CD14-positive monocyte (primary cell): Measurements from ENCODE around the gene PACC1. TPM values are rescaled to one million over a fixed set of nuclear protein-coding genes. Genes with fewer than 3 reads are reported as not detected.

Experiments used
- DNase-seq, 3 donors: peaks; one replicate each; pipeline ENCODE4 v3.0.0-alpha.2; 2011 to 2022
- H2AFZ ChIP-seq: 2 replicates; pipeline ENCODE4 v1.6.0; 2012; ENCODE audit warnings: mild to moderate bottlenecking, low read depth, low read length, inconsistent platforms; ENCODE audit not compliant: insufficient read depth, poor library complexity, severe bottlenecking
- H3K27ac ChIP-seq, 2 donors: 1 replicate in 1 of 2; 2 replicates in 1 of 2; pipeline ENCODE4 v1.5.1; 2012 to 2013; ENCODE audit warnings: low read length in 2 of 2, control low read depth in 1 of 2, inconsistent platforms in 1 of 2, low read depth in 1 of 2, mild to moderate bottlenecking in 1 of 2
- H3K27me3 ChIP-seq, 2 donors: one replicate each; pipeline versions ENCODE4 v1.6.0 to v1.6.1; 2011 to 2013; ENCODE audit warnings: low read length in 2 of 2; ENCODE audit not compliant: control insufficient read depth in 2 of 2, insufficient read depth in 2 of 2
- H3K36me3 ChIP-seq, 2 donors: replicated peaks in 1 of 2; 1 replicate in 1 of 2; 2 replicates in 1 of 2; pipeline versions ENCODE4 v1.5.1 to v1.6.1; 2012 to 2013; ENCODE audit warnings: low read length in 2 of 2, control low read depth in 1 of 2, inconsistent platforms in 1 of 2, mild to moderate bottlenecking in 1 of 2; ENCODE audit not compliant: insufficient read depth in 2 of 2, control insufficient read depth in 1 of 2
- H3K4me1 ChIP-seq, 2 donors: 1 replicate in 1 of 2; 2 replicates in 1 of 2; pipeline versions ENCODE4 v1.5.1 to v1.6.1; 2012 to 2013; ENCODE audit warnings: low read length in 2 of 2, control low read depth in 1 of 2, inconsistent platforms in 1 of 2, mild to moderate bottlenecking in 1 of 2, moderate library complexity in 1 of 2; ENCODE audit not compliant: insufficient read depth in 2 of 2, control insufficient read depth in 1 of 2
- H3K4me2 ChIP-seq: replicated peaks from 2 replicates; pipeline ENCODE3; 2012; ENCODE audit warnings: low read length, moderate library complexity, mild to moderate bottlenecking; ENCODE audit not compliant: poor library complexity, severe bottlenecking; ENCODE audit errors: extremely low read depth
- H3K4me3 ChIP-seq, 3 experiments: fragments of 200-600 bp in 1 of 3; sonication (generic) in 1 of 3; replicated peaks in 1 of 3; 1 replicate in 2 of 3; 2 replicates in 1 of 3; pipeline ENCODE4 v1.5.1; 2011 to 2013; ENCODE audit warnings: low read length in 3 of 3, mild to moderate bottlenecking in 3 of 3, control low read depth in 2 of 3, low read depth in 2 of 3, inconsistent platforms in 1 of 3, moderate library complexity in 1 of 3
- H3K79me2 ChIP-seq: 2 replicates; pipeline ENCODE4 v1.6.0; 2012; ENCODE audit warnings: mild to moderate bottlenecking, control low read depth, inconsistent platforms, low read length, moderate library complexity; ENCODE audit not compliant: insufficient read depth
- H3K9ac ChIP-seq: 2 replicates; pipeline ENCODE4 v1.6.0; 2017; ENCODE audit warnings: low read length, mild to moderate bottlenecking; ENCODE audit not compliant: insufficient read depth, poor library complexity, severe bottlenecking
- H3K9me3 ChIP-seq, 2 donors: replicated peaks in 1 of 2; 1 replicate in 1 of 2; 2 replicates in 1 of 2; pipeline versions ENCODE4 v1.5.1 to v1.6.1; 2012 to 2013; ENCODE audit warnings: low read length in 2 of 2, control low read depth in 1 of 2; ENCODE audit not compliant: control insufficient read depth in 1 of 2, insufficient read depth in 1 of 2
- H4K20me1 ChIP-seq: 2 replicates; pipeline ENCODE4 v1.6.0; 2012; ENCODE audit warnings: mild to moderate bottlenecking, low read length, control low read depth, moderate library complexity; ENCODE audit not compliant: insufficient read depth
- H3K27ac Mint-ChIP-seq, 7 donors: one replicate each; pipeline ENCODE4 v1.8.0; 2020; ENCODE audit warnings: mild to moderate bottlenecking in 7 of 7, mixed read lengths in 7 of 7, moderate library complexity in 6 of 7, inconsistent platforms in 2 of 7
- H3K27me3 Mint-ChIP-seq, 3 donors: one replicate each; pipeline ENCODE4 v1.8.0; 2021 to 2022; ENCODE audit warnings: low read depth in 3 of 3, mild to moderate bottlenecking in 3 of 3, mixed read lengths in 3 of 3, moderate library complexity in 3 of 3, inconsistent platforms in 1 of 3
- H3K36me3 Mint-ChIP-seq, 2 donors: one replicate each; pipeline ENCODE4 v1.8.0; 2020; ENCODE audit warnings: mixed read lengths in 2 of 2, inconsistent platforms in 1 of 2, mild to moderate bottlenecking in 1 of 2
- H3K4me1 Mint-ChIP-seq: one replicate; pipeline ENCODE4 v1.8.0; 2020; ENCODE audit warnings: mild to moderate bottlenecking, mixed read lengths
- H3K4me3 Mint-ChIP-seq, 2 donors: one replicate each; pipeline ENCODE4 v1.8.0; 2020; ENCODE audit warnings: mild to moderate bottlenecking in 2 of 2, mixed read lengths in 2 of 2, moderate library complexity in 1 of 2
- H3K9me3 Mint-ChIP-seq, 7 donors: one replicate each; pipeline ENCODE4 v1.8.0; 2020 to 2022; ENCODE audit warnings: mixed read lengths in 7 of 7, mild to moderate bottlenecking in 6 of 7, moderate library complexity in 6 of 7, inconsistent platforms in 2 of 7
- WGBS: methylation state at CpG from one replicate; pipeline ENCODE4 v1.1.5; 2013; ENCODE audit warnings: missing lambda C conversion rate; ENCODE audit not compliant: insufficient coverage; 5-methylcytosine and 5-hydroxymethylcytosine counted together
- intact Hi-C, 2 donors: fragments of 100-400 bp; cut with micrococcal nuclease; formaldehyde crosslinking; loops; one replicate each; pipeline versions ENCODE4 v1.15.0 to v1.15.1; 2023
- polyA plus RNA-seq, 3 donors: library from polyadenylated mRNA; depleted of rRNA in 1 of 3; unstranded in 2 of 3; stranded (reverse) in 1 of 3; fragments of 300-500 nt in 2 of 3; fragments of >200 nt in 1 of 3; fragmentation: Illumina TruSeq in 2 of 3; gene quantifications; 1 replicate in 2 of 3; 2 replicates in 1 of 3; pipeline ENCODE4 v1.2.3, GENCODE V29; 2012 to 2021
- TF ChIP-seq, protein P1 (sequence below): fragments of 200-600 bp; IDR thresholded peaks from one replicate; pipeline ENCODE4 v1.8.0; 2022; ENCODE audit warnings: antibody characterized with exemption, mild to moderate bottlenecking

PACC1 gene
- polyA plus RNA-seq, 3 donors: 14.0 to 16.6 (median 14.7) TPM

DNA sequence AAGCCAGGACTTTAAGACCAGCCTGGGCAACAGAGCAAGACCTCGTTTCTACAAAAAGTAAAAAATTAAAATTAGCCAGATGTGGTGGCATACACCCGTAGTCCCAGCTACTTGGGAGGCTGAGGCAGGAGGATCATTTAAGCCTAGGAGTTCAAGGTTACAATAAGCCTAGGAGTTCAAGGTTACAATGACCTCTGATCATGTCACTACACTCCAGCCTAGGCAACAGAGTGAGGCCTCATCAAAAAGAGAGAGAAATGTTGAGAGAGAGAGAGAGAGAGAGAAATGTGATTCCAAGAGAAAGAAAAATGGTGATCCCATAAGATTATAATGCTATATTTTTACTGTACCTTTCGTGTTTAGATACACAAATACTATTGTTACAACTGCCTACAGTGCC, 60.2 kb downstream of the PACC1 start:
- H3K27ac ChIP-seq: peak overlapping the region in 1 of 2 donors; percentile 26
- Mint-ChIP-seq H3K36me3 (peaks cover 64 to 86% of the 10 kb centered on the region in 2 donors), H3K4me1 (no peaks in the 10 kb centered on the region), H3K4me3 (no peak overlapping the region), H3K27me3 (no peaks in the 10 kb centered on the region), H3K9me3 (no peaks in the 10 kb centered on the region), H3K27ac (peak overlapping the region in 5 of 7 donors; percentile 11 to 79 (median 59))
- peaks cover 77 to 96% of the 10 kb centered on the region in 2 donors for H3K36me3 ChIP-seq
- H3K79me2 ChIP-seq: peaks cover 3% of the 10 kb centered on the region
- no peak overlapping the region for H3K4me2 ChIP-seq
- TF ChIP-seq, protein P1, sequence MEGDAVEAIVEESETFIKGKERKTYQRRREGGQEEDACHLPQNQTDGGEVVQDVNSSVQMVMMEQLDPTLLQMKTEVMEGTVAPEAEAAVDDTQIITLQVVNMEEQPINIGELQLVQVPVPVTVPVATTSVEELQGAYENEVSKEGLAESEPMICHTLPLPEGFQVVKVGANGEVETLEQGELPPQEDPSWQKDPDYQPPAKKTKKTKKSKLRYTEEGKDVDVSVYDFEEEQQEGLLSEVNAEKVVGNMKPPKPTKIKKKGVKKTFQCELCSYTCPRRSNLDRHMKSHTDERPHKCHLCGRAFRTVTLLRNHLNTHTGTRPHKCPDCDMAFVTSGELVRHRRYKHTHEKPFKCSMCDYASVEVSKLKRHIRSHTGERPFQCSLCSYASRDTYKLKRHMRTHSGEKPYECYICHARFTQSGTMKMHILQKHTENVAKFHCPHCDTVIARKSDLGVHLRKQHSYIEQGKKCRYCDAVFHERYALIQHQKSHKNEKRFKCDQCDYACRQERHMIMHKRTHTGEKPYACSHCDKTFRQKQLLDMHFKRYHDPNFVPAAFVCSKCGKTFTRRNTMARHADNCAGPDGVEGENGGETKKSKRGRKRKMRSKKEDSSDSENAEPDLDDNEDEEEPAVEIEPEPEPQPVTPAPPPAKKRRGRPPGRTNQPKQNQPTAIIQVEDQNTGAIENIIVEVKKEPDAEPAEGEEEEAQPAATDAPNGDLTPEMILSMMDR: no peak
- H4K20me1 ChIP-seq: peaks cover 47% of the 10 kb centered on the region
- no peak overlapping the region for H2AFZ ChIP-seq
- no peak for DNase-seq
- H3K9ac ChIP-seq: no peak overlapping the region
- no peaks in the 10 kb centered on the region for H3K9me3 ChIP-seq
- H3K4me1 ChIP-seq: no peaks in the 10 kb centered on the region
- intact Hi-C loops: no loop called here
- no peak overlapping the region for H3K4me3 ChIP-seq
- 100% methylated on average over 2 of the region's 3 CpGs for WGBS
- H3K27me3 ChIP-seq: no peaks in the 10 kb centered on the region

DNA sequence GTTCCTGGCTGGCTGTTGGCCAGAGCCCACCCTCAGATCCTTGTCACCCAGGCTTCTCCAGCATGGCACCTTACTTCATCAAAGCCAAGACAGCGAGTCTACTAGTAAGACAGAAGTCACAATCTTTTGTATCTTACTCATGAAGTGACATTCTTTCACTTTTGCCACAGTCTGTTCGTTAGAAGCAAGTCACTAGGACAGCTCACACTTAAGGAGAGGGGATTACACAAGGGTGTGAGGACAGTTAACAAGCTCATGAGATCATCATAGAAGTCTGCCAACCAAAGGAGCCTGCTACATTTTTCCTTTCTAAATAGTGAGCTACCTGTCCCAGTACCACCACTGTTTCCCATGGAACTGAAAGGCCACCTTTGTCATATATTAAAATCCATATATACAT, 61.5 kb downstream of the PACC1 start:
- Histone ChIP-seq H3K27ac (peak overlapping the region in 1 of 2 donors; percentile 42), H3K4me1 (no peaks in the 10 kb centered on the region), H3K4me2 (no peak overlapping the region), H3K27me3 (no peaks in the 10 kb centered on the region), H3K36me3 (peaks cover 77 to 96% of the 10 kb centered on the region in 2 donors), H4K20me1 (peaks cover 47% of the 10 kb centered on the region), H3K4me3 (no peak overlapping the region), H3K9me3 (no peaks in the 10 kb centered on the region), H3K9ac (no peak overlapping the region), H3K79me2 (peaks cover 3% of the 10 kb centered on the region), H2AFZ (no peak overlapping the region)
- H3K27me3 Mint-ChIP-seq: no peaks in the 10 kb centered on the region
- H3K4me1 Mint-ChIP-seq: peaks cover 1% of the 10 kb centered on the region
- WGBS: no CpG with 5 or more reads among the region's 2 CpGs
- no peaks in the 10 kb centered on the region for H3K9me3 Mint-ChIP-seq
- TF ChIP-seq, protein P1: no peak
- no peak overlapping the region for H3K4me3 Mint-ChIP-seq
- no peak for DNase-seq
- intact Hi-C loops: no loop called here
- peak overlapping the region in 1 of 7 donors; percentile 79 for H3K27ac Mint-ChIP-seq
- peaks cover 60 to 81% of the 10 kb centered on the region in 2 donors for H3K36me3 Mint-ChIP-seq
